ENCODE data around the gene SELENOF.

GRCh38 chr1:86823821-86824500 lies 90.0 kb downstream of the SELENOF start:
- TF ChIP-seq CTCF (IDR thresholded peaks at IDR 0.05; ENCODE audit: insufficient read depth, low read length) = no peak
- TF ChIP-seq POLR2AphosphoS5 (IDR thresholded peaks at IDR 0.05; ENCODE audit: low read depth) = no peak
- no peak for TF ChIP-seq GABPA (IDR thresholded peaks at IDR 0.05; ENCODE audit: low read depth)

All from HL-60 (cell line).